DMS 273 (cell line): ENCODE results near the gene TMPRSS3.

ENCODE experiments used
- DNase-seq: peaks from one replicate; lab custom pipeline; 2025; ENCODE audit not compliant: unreplicated experiment; lab: John Stamatoyannopoulos, UW

Gene TMPRSS3

DNA sequence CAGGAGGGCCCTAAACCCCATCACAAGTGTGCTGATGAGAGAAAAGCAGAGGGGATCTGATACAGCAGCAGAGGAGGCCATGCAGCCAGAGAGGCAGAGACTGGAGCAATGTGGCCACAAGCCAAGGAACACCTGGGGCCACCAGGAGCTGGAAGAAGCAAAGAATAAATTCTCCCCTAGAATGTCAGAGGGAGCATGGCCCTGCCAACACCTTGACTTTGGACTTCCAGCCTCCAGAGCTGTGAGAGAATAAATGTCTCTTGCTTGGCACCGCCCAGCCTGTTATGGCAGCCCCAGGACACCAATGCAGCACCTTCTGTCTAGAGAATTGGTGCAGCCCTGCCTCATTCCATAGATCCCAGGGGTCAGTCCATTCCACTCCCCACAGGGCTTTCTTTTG, 33.2 kb upstream of the TMPRSS3 start:
- no peak for DNase-seq

DNA sequence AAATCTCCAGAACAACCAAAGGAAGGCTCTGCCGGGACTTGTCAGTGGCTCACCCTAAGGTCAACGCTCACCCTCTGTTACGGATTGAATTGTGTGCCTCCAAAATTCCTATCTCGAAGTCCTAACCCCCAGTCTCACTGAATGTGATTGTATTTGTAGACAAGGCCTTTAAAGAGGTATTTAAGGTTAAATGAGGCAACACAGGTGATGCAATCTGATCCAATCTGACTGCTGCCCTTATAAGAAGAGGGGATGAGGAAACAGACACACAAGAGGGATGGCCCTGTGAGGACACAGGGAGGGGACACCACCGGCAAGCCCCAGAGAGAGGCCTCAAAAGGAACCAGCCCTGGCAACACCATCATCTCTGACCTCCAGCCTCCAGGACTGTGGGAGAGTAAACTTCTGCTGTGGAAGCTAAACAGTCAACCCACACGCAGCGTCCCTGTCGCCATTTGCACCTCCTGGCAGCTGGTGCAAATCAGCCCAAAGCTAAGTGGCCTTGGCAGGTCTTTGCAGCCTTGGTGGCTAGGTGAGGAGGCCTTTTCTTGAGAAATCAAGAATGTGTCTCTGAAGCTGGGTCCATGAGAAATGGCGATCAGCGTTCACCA, 32.1 kb upstream of the TMPRSS3 start:
- no peak for DNase-seq

DNA sequence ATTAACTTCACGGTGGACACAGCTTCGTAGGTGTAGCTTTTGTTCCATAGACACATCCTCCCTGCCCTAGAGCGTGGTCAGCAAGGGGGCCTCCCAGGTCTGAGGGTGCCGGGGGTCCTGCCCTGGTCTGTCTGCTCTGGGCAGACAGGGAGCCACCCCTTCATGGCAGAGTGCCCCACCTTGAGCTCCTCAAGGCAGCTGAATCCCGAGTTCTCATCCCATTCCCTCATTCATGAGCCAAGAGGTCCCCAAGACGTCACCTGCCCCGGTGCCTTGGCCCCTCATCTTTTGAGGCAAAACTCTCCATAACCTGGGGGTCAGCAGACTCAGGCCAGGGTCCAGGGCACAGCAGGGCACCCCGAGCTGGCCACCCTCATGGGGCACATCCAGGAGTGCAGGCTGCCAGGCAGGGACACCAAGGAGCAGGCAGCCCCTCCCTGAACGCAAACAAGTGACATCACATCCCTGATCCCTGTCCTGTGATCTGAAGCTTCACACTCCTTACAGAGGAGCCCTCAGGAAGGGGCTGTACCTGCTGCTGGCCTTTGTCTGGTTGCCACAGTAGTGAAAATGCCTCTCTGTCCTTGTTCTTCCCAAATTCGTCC, 31.1 kb upstream of the TMPRSS3 start:
- DNase-seq = no peak

DNA sequence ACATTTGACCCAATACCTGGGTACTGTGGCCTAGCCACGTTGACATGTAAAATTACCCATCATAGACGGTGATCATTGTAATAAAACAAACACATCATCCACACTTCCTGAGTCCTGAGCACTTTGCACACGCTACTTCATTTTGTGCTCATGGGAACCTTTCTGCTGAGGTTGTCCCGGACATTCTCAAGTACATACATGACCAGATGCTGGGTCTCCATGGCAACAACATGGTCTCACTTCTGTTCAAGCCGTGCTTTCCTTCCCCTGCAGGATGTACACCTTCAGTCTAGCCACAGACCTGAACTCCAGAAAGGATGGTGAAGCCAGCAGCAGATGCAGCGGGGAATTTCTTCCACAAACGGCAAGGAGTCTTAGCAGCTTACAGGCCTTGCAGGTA, 30.6 kb upstream of the TMPRSS3 start:
- DNase-seq = peak; percentile 41

DNA sequence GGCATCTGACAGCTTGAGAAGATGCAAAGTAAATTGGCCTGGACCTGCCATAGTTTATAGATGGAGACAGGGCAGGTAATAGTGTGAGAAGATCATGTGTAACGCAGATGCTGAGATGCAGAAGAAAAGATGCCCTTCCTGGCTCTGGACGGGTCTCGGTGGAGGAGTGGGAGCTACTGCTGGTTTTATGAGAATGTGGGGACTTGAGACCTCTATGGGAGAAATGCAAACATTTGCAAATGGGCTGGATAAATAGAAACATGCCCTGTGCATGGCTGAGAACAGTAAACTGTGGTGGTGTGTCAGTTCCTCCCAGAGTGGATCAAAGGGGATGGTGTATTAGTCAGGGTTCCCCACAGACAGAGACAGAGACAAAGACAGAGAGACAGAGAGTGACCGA, 29.7 kb upstream of the TMPRSS3 start:
- DNase-seq = no peak

DNA sequence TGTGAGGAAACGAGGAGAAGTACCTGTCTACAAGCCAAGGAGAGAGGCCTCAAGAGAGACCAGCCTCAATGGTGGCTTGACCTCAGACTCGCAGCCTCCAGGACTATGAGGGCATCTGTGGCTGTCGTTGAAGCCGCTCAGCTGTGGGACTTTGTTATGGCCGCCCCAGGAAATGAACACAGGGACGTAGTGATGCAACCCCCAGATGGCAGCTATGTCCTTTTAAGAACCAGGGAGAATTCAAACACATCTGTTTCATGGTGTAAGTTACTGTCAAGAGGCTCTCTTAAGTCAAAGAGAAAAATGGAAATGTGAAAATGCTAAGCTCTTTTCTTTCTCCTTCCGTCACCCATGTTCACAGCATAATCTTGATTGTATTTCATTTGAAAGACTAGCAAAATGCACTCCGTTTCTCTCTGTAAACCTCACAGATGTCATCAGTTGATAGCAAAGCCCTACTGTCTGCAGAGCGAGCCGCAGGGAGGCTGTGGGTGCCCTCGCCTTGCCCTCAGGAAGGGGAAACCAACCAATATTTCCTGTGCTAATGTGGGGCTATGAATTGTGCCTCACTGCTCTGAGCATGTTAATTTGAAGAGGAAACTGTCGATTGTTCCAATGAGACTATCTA, 29.2 kb upstream of the TMPRSS3 start:
- DNase-seq = no peak

DNA sequence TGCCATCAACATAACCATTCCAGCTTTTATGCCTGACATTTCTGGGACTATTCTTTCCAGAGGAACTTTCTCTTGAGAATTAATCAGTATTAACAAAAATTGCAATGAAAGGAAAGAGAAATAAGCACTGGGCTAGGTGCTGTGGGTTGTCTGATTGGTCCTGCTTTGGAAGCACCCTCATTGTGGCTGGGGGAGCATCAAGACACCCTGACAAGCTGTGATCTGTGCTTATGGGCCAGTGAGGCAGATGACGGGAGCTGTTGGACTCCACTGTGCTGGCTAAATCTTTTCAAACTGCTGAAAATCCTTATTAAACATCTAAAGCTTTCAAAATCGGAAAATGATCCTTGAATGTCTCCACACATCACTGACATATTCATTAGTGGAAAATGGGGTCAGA, 27.8 kb upstream of the TMPRSS3 start:
- no peak for DNase-seq

DNA sequence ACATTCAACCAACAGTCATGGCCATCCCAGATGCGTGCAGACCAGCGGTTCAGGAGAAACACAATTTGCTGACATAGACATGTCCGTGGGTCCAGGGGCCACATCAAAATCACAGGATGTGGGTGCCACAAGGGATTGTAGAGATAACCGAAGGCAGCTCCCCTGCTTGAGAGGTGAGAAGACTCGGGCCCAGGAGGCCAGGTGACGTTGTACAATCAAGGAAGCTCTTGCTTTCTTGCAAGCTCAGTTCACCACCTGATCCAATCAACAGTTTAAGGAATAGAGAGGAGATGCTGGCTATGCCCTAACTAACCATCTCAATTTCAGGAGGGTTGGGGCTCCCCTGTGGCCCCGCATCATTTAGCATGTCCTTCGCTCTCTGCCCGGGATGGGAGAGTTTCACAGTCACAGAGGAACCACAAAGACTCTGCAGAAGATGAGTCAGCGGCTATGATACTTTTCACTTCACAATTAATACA, 27.4 kb upstream of the TMPRSS3 start:
- DNase-seq = no peak

DNA sequence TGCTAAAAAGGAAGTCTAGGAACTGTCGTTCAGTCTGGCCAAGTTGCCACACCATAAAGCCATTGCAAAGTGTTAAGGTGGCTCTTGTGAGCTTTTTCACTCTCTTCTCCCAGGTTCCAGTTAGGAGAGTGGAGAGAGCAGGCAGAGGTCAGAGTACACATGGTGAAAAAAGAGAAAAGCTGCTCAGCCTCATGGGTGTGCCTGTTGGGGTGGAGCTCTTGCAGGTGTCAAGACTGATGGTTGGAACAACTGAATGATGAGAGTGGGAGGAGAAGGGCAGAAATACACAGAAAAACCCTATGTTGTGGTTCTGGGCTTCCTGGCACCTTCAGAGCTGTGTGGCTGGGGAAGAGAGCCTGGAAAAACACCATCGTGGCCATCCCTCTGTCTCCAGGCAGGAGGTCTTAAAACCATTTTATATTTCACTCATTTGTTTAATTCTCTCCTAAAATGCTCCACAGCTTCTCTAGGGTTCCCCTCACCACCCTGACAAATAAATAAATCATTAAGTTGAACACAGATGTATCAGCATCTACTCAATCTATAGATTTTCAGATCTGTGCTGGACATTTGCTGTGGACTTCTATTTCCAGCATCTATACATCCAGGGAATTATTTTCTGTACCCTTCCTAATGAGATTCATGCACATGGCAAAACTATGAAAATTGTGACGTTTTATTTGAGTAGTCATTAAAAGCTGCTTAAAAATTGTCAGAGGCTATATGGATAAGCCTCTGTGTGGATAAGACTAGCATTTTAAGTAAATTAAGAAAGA, 25.4 kb upstream of the TMPRSS3 start:
- DNase-seq = no peak

DNA sequence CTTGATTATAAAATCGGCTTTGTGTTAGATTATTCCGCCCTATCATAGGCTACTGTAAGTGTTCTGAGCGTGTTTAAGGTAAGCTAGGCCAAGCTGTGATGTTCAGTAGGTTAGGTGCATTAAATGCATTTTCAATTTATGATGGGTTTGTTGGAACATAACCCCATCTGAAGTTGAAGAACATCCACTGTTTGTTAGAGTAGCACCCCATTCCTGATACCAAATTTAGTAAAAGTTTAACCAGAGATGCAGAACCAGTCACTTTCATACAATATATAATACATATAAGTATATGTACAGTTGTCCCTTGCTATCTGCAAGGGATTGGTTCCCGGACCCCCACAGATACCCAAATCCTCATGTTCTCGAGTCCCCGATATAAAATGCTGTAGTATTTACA, 24.0 kb upstream of the TMPRSS3 start:
- no peak for DNase-seq

DNA sequence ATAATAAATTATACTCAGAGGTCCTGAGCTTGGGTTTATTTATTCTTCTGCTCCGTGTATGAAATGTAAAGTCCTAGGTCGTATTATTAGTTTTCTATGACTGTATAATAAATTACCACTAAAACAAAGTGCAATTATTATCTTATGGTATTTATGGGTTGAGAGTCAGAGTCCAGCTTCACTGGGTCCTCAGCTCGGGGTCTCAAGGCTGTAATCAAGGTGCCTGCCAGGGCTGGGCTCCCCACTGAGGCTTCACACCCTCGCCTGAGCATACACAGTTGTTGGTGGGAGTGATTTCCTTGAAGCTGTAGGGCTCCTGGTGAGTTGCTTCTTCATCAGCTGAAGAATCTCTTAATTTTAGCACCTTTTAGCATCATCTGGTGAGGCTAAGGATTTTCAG, 23.0 kb upstream of the TMPRSS3 start:
- DNase-seq = no peak

DNA sequence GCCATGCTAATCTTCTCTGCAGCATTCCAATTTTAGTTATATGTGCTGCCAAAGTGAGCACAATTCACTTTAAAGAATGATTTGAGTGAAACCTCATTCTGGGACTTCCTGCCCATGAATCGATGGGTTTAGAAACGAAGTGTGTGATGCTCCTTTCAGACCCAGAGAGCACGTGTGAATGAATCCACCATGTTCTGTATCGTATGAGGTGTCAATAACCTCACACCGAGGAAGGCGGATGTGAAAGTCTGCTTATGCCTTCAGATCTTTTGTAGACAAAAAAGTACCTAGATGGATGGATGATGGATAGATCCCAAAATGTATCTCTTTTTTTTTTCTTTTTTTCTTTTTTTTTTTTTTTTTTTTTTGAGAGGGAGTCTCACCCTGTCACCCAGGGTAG, 21.7 kb upstream of the TMPRSS3 start:
- DNase-seq = no peak

DNA sequence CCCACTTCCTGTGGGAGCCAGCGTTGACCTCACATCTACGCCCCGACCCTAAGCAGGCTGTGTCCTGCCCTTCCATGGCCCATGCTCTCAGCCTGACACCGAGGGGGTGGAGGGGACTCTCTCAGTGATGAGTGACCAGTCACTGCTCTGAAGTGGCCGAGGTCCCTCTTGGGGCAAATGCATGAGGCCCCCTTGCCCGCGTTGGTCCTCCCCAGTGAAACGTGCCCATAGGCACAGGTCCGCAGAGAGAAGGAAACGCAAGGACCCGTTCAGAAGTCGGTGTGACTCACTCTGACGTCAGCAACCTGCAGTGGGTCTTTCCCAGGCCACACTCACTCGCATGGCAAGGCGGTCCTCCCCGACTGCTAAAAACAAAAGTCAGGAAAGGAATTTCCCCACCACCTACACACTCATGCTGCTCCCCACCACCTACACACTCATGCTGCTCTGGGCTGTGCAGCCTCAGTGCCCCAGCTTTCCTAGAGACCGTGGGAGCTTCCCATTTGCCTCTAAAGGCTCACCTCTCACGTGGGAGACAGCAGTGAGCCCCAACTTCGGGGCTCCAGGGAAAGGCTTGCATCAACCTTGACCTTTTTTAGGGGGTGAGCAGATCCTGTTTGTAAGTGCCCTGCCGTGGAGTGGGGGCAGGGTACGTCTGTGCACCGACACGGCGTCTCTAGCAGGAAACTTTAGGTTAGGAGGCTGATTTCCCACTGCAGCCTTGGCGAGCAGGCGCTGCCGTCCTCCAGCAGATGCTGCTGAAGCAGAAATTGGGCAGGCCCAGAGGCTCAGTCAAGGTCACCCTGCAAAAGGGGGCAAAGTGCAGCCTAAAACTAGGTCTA, 19.3 kb upstream of the TMPRSS3 start:
- no peak for DNase-seq

DNA sequence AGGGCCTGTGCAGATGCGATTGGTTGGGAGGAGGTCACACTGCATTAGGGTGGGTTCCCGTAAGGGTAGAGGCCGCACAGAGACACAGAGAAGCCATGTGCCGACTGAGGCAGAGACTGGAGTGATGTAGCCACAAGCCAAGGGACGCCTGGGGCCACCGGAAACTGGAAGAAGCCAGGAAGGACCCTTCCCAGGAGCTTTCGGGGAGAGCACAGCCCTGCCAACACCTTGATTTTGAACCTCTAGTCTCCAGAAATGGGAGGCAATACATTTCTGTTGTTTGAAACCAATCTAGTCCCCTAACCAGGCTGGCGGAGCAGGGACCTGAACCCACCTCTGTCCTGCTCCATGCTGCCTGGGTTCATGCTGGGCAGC, 18.7 kb upstream of the TMPRSS3 start:
- DNase-seq = no peak

DNA sequence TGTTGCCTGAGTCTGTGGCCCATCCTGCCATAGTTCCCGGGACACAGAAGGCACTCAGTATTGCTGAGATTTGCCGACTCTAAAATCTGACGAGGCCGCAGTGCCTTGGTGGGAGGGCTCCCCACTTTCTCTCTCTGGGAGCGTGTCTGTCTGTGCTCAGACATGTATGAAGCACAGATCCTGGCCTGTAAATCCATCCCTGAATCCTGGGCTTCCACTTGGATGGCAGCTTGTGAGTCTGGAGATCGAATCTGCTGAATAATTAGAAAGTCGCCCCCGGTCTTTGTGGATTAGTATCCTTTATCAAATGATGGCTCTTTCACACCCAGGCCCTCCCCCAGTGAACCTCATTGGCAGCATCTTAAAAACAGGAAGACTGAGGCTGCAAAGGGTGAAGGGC, 18.2 kb upstream of the TMPRSS3 start:
- DNase-seq = no peak

DNA sequence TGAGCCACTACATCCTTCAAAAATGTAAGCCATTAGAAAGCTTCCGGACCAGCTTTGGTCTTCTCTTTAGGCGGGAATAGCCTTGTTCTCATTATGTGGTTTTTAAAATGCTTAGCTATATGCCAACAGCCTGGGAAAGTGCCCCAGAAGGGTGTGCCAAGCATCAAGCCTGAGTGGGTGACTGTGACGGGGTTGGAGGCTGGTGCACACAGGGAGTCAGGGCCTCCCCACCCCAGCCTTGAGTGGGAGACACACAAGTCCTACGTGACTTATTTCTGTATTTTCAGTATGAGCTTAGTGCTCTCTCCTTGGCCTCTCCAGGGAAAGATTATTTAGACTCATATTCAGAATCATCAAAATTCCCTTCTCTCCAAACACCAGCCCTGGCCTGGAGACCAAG, 17.6 kb upstream of the TMPRSS3 start:
- no peak for DNase-seq

DNA sequence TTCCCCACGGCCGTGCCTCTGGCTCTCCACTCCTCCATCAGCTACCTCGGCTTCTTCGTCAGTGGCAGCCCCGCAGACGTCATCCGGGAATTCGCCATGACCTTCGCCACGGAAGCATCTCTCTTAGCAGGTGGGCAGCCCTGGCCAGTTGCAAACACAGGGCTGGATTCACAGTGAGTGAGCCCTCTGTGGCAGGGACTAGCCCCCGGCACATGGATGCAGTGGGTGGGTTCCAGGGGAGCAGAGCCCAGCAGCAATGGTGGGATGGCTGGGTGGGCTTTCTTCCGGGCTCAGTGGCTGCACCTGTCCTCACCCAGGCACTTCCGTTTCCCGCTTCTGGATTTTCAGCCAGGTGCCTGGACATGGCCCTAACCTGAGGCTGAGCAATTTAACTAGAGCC, 17.2 kb upstream of the TMPRSS3 start:
- DNase-seq = no peak

DNA sequence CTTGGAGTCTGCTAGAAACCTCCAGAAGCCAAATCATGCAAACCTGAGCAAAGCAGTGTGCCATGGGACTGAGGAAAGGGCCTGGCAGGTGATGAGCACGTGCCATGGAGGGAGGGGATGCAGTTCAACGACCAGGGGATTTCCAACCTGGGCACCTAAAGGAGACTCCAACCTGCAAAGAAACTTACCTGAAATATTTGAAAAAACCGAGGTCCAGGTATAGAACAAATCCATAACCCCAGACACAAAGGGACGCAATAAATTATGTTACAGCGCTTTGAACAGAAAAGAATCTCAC, 16.7 kb upstream of the TMPRSS3 start:
- no peak for DNase-seq

DNA sequence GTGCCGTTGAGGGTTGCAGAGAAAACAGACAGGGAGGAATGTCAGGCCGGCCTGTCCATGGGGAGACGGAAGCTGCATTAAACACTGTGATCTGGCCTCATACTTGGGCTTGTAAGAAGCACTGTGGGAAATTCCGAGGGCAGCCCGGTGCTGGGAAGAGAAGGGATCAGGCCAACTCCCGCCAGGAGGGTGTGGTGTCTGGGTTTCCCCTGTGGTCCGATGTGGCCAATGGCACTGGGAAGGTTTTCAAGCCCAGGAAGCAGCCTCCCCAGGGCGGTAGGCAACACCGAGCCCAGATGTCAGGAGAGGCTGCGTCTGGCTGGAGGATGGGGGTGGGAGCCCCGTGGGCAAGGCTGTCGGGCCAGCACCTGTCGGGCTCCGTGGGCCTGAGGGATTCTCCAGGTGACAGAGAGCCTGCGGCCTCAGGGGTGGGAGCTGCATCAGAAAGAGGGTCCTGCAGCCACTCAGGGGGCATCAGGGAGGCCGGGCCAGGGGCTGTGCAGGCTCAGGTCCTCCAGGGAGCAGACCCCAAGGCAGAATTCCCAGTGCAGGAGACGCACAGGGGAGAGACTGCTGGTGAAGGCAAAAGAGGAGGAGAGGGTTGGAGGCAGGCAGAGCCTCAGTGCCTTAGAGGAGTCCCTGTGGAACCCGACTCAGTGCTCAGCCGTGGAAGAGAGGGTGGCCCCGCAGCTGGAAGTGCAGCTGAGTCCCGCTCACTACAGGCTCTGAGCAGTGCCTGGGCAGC, 16.2 kb upstream of the TMPRSS3 start:
- DNase-seq = no peak

DNA sequence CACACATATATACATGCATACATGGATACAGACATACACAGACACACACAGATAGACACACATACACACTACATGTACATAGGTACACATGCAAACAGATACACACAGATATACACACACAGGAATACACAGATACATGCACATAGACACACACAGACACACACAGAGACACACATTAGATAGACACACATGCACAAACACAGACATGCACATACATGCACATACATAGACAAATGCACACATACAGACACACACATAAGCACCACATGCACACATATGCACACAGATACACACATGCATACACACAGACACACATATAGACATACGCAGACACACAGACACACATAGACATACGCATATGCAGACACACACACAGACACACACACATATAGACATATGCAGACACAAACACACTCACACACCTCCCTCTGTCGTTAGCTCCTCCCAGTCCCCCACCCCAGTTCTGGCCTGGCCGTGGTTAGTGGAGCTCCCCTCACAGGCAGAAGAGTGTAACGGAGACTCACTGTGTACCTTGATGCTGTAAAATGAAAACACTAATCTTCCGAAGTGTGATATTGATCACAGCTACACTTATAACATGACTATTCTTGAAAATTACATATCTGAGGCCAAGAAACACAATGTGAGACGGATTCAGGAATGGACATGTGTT, 15.5 kb upstream of the TMPRSS3 start:
- peak; percentile 41 for DNase-seq
